Gastroesophageal sphincter (tissue), 4 donors: ENCODE results near the gene INCENP. TPM values are rescaled to one million over a fixed set of nuclear protein-coding genes. Genes with fewer than 3 reads are reported as not detected.

ENCODE experiments used
- ATAC-seq: fragments of 150-250 bp; one replicate; pipeline ENCODE4 v1.9.1; 2016; ENCODE audit warnings: mild to moderate bottlenecking, moderate library complexity
- H3K27ac ChIP-seq, 4 donors: fragments of 200-600 bp; sonication (generic) in 3 of 4; 1 replicate in 3 of 4; 2 replicates in 1 of 4; pipeline ENCODE4 v1.5.1; 2016 to 2019
- H3K27me3 ChIP-seq: fragments of 200-600 bp; sonication (generic); one replicate; pipeline ENCODE4 v1.5.1; 2019
- H3K36me3 ChIP-seq, 2 donors: fragments of 200-600 bp; sonication (generic); one replicate each; pipeline ENCODE4 v1.5.1; 2019; ENCODE audit warnings: control low read depth in 1 of 2
- H3K4me1 ChIP-seq, 3 donors: fragments of 200-600 bp; sonication (generic); 1 replicate in 2 of 3; 2 replicates in 1 of 3; pipeline ENCODE4 v1.5.1; 2016 to 2019; ENCODE audit warnings: control low read depth in 2 of 3
- H3K4me3 ChIP-seq, 2 donors: fragments of 200-600 bp; sonication (generic); one replicate each; pipeline ENCODE4 v1.5.1; 2019; ENCODE audit warnings: mild to moderate bottlenecking in 1 of 2, moderate library complexity in 1 of 2
- H3K9me3 ChIP-seq, 3 donors: fragments of 200-600 bp; sonication (generic); one replicate each; pipeline ENCODE4 v1.5.1; 2017 to 2019; ENCODE audit warnings: control low read depth in 2 of 3
- EP300 ChIP-seq: sonication (generic); formaldehyde crosslinking; IDR thresholded peaks from one replicate; pipeline ENCODE4 v1.6.1; 2017; ENCODE audit warnings: antibody characterized with exemption, mild to moderate bottlenecking
- POLR2A ChIP-seq, 2 donors: fragments of 450-650 bp; IDR thresholded peaks; one replicate each; pipeline ENCODE4 v1.6.1; 2017; ENCODE audit warnings: antibody characterized with exemption in 2 of 2, mild to moderate bottlenecking in 2 of 2, moderate library complexity in 1 of 2
- POLR2AphosphoS5 ChIP-seq: sonication (generic); formaldehyde crosslinking; IDR thresholded peaks from one replicate; pipeline ENCODE4 v1.6.1; 2017; ENCODE audit warnings: antibody characterized with exemption
- WGBS, 2 donors: methylation state at CpG; one replicate each; pipeline ENCODE4 v1.1.5; 2018; ENCODE audit warnings: low coverage in 1 of 2; 5-methylcytosine and 5-hydroxymethylcytosine counted together
- total RNA-seq, 4 donors: library from RNA; depleted of rRNA; stranded (reverse); fragments of >200 nt; gene quantifications; one replicate each; pipeline ENCODE4 v1.1.0, GENCODE V29; 2016
- TF ChIP-seq, protein P1 (sequence below), 4 experiments: fragments of 200-600 bp in 2 of 4; fragments of 450-650 bp in 2 of 4; sonication (generic) in 1 of 4; IDR thresholded peaks; one replicate each; pipeline ENCODE4 v1.5.1; 2017 to 2019; ENCODE audit warnings: antibody characterized with exemption in 4 of 4, mild to moderate bottlenecking in 2 of 4, moderate library complexity in 2 of 4

The INCENP gene
- total RNA-seq, 4 donors from 2014 or later: 10.5 to 28.3 (median 16.8) TPM

DNA sequence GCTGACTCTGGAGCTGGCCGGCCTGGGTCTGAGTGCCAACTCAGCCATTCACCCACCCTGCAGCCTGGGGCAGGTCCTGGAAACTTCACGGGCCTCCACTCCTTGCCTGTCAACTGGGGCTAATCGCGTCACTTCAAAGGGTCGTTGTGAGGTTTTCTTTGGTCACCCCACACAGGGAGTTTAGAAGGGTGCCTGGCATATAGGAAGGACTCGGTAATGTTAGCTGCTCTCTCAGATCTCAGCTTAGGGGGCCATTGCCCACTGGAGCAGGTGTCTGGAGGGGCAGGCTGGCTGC lies 7.3 kb downstream of the INCENP start:
- H3K9me3 ChIP-seq: no peaks in the 10 kb centered on the region
- H3K27ac ChIP-seq: no peak overlapping the region
- no peak for TF ChIP-seq EP300
- TF ChIP-seq, protein P1, sequence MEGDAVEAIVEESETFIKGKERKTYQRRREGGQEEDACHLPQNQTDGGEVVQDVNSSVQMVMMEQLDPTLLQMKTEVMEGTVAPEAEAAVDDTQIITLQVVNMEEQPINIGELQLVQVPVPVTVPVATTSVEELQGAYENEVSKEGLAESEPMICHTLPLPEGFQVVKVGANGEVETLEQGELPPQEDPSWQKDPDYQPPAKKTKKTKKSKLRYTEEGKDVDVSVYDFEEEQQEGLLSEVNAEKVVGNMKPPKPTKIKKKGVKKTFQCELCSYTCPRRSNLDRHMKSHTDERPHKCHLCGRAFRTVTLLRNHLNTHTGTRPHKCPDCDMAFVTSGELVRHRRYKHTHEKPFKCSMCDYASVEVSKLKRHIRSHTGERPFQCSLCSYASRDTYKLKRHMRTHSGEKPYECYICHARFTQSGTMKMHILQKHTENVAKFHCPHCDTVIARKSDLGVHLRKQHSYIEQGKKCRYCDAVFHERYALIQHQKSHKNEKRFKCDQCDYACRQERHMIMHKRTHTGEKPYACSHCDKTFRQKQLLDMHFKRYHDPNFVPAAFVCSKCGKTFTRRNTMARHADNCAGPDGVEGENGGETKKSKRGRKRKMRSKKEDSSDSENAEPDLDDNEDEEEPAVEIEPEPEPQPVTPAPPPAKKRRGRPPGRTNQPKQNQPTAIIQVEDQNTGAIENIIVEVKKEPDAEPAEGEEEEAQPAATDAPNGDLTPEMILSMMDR (IDR thresholded peaks at IDR 0.05): no peak
- TF ChIP-seq POLR2AphosphoS5: no peak
- no peak for TF ChIP-seq POLR2A (IDR thresholded peaks at IDR 0.05)
- peaks cover 0 to 73% of the 10 kb centered on the region in 2 donors for H3K36me3 ChIP-seq
- 88% methylated on average over 4 of the region's 6 CpGs; no CpG with 5 or more reads in 1 of the 2 donors for WGBS, 2 donors
- no peak for ATAC-seq
- H3K4me1 ChIP-seq: no peaks in the 10 kb centered on the region
- H3K27me3 ChIP-seq: no peaks in the 10 kb centered on the region
- H3K4me3 ChIP-seq: no peak overlapping the region

DNA sequence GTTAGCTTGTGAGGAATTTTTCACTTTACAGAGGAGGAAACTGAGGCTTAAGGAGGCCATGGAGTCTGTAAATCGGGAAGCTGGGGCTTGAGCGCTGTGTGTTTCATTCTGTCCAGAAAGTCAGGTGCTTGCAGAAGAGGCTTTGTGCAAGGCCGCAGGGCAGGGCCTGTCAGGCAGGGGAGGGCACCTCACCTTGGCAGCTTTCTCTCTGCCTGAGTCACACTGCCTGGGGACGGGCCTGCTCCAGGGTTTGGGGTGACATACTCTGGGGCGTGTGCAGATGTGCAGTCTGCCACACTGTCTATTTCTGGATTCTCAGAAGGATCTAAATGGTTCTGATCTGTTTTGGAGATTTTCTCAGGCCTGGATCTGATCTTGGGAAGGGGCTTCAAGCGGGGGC lies 8.4 kb downstream of the INCENP start:
- Histone ChIP-seq H3K9me3 (no peaks in the 10 kb centered on the region), H3K36me3 (peaks cover 0 to 74% of the 10 kb centered on the region in 2 donors), H3K27me3 (no peaks in the 10 kb centered on the region), H3K4me1 (no peaks in the 10 kb centered on the region), H3K4me3 (no peak overlapping the region), H3K27ac (no peak overlapping the region)
- no peak for ATAC-seq
- 87% methylated on average over 3 of the region's 6 CpGs; no CpG with 5 or more reads in 1 of the 2 donors for WGBS, 2 donors
- TF ChIP-seq POLR2AphosphoS5 (no peak), EP300 (no peak), POLR2A (IDR thresholded peaks at IDR 0.05) (no peak)
- TF ChIP-seq, protein P1 (IDR thresholded peaks at IDR 0.05): no peak

DNA sequence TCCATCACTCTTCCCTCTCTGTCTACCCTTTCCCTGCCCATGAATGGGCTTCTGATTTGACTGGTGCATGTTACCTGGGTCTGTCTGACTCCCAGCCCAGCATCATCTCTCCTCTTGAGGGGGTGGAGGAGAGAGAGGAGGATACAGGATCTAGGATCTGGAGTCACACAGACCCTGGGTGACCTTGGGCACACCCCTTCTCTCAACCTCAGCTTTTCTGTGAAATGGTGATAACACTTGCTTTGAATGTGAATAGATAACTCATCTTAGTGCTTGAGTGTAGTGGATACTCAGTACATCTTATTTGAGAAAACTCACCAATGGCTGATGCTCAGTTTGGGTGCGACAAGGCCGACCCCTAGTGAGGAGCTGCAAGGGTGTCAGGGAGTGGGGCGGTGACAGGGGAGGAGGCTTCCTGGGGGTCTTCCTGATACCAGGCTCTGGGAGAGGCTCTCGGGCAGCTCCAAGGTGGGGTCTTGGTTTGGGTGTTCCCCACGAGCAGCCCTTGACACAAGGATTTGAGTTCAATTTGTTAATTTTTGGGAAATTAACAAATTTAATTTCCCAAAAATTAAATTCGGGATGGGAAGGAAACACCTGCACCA lies 9.0 kb downstream of the INCENP start:
- ATAC-seq: no peak
- WGBS, 2 donors: 72% methylated on average over 6 of the region's 6 CpGs; no CpG with 5 or more reads in 1 of the 2 donors
- Histone ChIP-seq H3K27ac (no peak overlapping the region), H3K27me3 (no peaks in the 10 kb centered on the region), H3K4me1 (no peaks in the 10 kb centered on the region), H3K9me3 (no peaks in the 10 kb centered on the region), H3K4me3 (no peak overlapping the region), H3K36me3 (peaks cover 0 to 80% of the 10 kb centered on the region in 2 donors)
- TF ChIP-seq EP300: no peak

DNA sequence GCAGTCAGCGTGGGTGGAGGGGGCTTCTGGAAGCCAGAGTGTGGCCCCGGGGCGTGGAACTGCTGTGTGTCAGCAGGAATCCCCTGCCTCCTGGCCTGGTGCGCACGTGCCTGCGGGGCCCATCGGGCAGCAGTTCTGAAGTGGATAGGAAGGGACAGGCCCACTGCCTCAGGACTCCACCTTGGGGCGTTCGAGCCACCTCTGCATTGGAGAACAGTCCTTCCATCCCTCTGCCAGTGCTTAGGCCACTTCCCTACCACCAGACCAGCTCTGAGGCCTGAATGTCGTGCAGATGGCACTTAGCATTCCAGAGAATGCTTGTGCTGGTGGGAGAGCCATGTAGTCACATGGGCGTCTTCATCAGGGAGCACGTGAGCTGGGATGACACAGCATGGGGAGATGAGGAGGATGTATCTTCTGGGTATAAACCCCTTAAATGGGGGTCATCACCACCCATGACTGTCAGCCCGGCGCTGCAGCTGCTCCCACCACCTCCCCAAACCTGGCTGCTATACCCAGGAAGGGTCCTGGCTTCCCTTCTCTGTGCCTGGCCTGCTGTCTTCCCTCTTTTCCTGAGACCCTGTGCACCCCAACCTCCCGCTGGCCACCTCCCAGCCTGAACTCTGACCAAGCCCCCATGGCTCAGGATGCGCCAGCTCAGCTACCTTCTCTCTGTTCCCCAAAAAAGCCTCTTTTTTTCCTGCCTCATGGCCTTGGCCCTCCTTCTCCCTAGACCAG lies 9.7 kb downstream of the INCENP start:
- WGBS, 2 donors: 77 to 100% methylated on average over 3 to 8 of the region's 16 CpGs
- Histone ChIP-seq H3K4me1 (no peaks in the 10 kb centered on the region), H3K36me3 (peaks cover 0 to 81% of the 10 kb centered on the region in 2 donors), H3K27ac (no peak overlapping the region), H3K27me3 (no peaks in the 10 kb centered on the region), H3K4me3 (no peak overlapping the region), H3K9me3 (no peaks in the 10 kb centered on the region)
- TF ChIP-seq EP300 (no peak), POLR2A (IDR thresholded peaks at IDR 0.05) (no peak), POLR2AphosphoS5 (no peak)
- TF ChIP-seq, protein P1 (IDR thresholded peaks at IDR 0.05): no peak
- no peak for ATAC-seq

DNA sequence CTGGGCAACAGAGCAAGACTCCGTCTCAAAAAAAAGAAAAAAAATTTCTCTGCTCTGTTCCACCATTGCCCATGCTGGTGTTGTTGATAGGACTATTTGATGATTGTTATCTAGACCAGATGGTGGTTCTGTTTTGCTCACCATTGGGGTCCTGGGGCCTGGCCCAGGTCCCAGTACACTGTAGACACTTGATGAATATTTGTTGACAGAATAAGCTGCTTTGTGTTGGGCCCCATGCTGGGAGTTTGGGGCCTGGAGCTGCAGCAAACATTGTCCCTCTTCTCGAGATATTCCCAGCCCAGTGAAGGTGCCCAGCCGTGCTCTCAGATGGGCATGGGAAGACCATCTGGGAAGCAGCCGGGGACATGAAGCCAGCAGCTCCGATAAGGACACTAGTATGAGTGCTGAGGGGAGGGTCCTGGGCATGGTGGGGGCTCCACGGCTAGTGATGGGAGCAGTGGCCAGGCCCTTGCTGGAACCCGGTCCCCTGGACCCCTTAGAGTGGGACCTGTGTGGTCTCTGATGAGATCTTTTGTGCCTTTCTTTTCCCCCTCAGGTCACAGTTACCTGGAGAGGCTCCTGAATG lies 13.6 kb downstream of the INCENP start:
- no peaks in the 10 kb centered on the region for H3K9me3 ChIP-seq
- WGBS, 2 donors: 67 to 100% methylated on average over 1 to 2 of the region's 7 CpGs
- no peak for ATAC-seq
- TF ChIP-seq EP300: no peak
- no peak for TF ChIP-seq POLR2AphosphoS5
- no peaks in the 10 kb centered on the region for H3K27me3 ChIP-seq
- H3K27ac ChIP-seq: no peak overlapping the region
- no peak overlapping the region for H3K4me3 ChIP-seq
- peaks cover 0 to 81% of the 10 kb centered on the region in 2 donors for H3K36me3 ChIP-seq
- no peaks in the 10 kb centered on the region for H3K4me1 ChIP-seq
